HG03060 (cell line): Measurements from ENCODE around the gene RNF113A.
"Not testable (repeated sequence)": the region's sequence is repeated elsewhere in the genome, so short reads cannot be mapped to it uniquely, and the experiment has no call there.

Experiments
- ATAC-seq: cut with Tn5 transposase; IDR thresholded peaks from one replicate; pipeline ENCODE4 v1.9.1; 2021; ENCODE audit warnings: low read depth, moderate number of reproducible peaks; ENCODE audit not compliant: unreplicated experiment

The RNF113A gene

DNA sequence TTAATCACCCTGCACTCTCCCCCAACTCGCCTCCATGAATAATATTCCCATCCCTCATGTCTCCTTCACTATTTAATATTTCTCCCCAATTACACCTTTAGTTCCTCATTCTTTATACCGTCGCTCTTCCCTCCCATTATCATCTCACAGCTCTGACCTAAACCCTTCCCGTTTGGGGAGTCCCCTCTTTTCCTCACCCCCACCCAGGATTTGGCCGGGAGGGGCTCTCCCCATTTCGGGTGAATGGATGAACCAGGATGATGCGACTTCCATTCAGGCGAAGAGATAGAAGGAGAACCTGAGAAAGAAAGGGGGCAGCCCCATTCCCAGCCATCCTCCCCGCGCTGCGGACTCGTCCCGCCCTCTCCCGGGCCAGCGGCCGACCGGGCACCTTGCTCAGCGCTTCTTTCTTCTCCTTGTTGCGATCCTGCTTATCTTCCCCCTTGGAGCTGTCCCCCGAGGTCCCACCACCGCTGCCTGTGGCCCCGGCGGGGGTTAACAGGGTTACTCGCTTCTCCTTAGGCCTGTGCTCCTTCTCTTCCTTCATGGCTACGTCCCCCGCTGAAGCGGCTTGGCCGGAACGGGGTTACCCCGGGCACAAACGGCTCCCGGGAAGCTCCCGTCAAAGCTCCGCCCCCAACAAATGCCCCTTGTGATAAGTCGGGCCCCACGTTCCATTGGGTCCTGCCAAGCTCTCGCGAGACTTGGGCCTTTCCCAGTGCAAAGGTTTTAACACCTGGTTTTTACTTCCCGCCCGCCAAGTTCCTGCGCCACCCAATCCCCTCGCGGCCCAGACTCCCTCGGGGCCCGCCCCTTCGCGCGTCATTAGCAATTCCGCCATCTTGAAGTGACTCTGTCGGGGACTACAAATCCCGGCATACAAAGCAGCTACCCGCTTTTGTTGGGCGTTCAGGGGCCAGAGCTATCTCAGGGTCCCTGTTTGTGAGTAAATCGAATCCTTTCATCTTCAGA is 18.9 kb downstream of the RNF113A start, which contains the start of gene UPF3B:
Gene UPF3B (minus strand): TSS at position 582 of the 972 bp plus-strand sequence. CDS start 35 bp downstream, at position 547.
- ATAC-seq, result peak; percentile 92

DNA sequence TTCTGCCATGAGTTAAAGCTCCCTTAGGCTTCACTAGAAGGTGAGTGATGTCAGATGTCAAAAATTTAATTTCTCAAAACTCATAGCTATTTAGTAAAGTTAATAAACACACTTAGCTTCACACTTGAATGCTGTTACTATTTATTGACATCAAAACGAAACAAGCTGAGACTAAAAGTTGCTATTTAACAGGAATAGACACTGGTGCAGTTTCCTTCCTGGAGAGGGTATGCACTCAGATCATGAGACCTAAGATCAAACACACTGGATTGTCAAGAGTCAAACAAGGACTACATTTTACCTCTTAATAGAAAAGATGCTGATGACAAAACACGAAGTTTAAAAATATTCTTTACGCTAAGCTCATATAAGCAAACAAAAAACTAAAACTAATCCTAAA is 37.6 kb downstream of the RNF113A start:
- no peak for ATAC-seq

DNA sequence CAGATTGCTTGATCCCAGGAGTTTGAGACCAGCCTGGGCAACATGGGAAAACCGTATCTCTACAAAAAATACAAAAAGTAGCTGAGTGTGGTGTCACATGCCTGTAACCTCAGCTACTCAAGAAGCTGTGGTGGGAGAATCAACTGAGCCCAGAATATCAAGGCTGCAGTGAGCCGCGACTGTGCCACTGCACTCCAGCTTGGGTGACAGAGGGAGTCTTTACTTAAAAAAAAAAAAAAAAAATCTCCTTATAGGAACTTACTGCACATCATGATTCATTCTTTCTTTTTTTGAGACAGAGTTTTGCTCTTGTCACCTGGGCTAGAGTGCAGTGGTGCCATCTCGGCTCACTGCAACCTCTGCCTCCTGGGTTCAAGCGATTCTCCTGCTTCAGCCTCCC is 43.1 kb downstream of the RNF113A start:
- no peak for ATAC-seq

DNA sequence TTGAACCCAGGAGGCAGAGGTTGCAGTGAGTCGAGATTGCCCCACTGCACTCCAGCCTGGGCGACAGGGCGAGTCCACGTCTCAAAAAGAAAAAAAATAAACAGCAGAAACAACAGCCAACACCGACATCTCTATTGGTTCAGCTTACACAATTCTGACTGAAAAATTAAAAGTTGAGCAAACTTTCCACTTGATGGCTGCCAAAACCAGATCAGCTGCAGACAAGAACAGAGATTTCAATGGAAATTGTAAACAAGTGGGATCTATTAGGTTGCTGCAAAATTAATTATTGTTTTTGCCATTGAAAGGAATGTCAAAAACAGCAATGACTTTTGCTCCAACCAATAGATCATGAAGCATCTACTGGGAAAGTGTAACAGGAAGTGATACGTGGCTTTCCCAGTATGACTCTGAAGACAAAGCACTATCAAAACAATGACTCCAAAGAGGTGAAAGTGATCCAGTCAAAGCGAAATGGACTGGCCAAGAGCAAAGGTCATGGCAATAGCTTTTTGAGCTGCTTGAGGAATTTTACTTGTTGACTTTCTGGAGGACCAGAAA is 45.1 kb downstream of the RNF113A start:
- ATAC-seq, result no peak

DNA sequence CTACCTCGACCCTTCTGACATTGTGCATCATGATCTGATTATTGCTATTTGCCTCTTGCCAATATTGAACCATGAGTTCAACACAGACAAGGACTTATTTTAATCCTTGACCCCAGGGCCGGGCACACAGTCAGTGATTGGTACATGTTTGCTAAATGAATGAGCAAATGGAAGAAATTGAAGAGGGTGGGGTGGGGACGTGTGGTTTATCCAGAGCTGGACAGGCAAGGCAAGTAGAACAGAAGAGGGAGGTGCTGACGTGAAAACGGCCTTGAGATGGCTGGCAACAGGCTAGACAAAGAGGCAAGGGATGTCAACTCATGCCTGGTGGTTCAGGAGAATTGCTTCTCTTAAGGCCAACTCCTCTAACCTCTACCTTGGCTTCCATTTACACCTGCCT is 47.3 kb downstream of the RNF113A start:
- not testable (repeated sequence) for ATAC-seq

DNA sequence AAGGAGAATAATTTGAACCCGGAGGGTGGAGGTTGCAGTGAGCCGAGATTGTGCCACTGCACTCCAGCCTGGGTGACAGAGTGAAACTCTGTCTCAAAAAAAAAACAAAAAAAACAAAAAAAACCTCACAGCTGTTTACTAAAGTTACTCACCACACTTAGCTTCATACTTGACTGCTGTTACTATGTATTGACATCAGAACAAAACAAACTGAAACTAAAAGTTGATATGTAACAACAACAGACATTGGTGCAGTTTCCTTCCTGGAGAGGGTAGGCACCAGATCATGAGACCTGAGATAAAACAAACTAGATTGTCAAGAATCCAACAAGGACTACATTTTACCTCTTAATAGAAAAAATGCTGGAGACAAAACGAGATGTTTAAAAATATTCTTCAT is 49.8 kb downstream of the RNF113A start:
- ATAC-seq, result peak; percentile 97
